Stimulated activated CD4-positive, alpha-beta T cell treated with anti-CD3 and anti-CD28 coated beads, TNF-alpha, amount 100 ng/mL, for 48 hours (primary cell): Measurements from ENCODE around the gene SLC35G6.
A peak's percentile ranks its signal among the peaks of the same experiment; 100 is the strongest.
"Not testable (repeated sequence)": the region's sequence is repeated elsewhere in the genome, so short reads cannot be mapped to it uniquely, and the experiment has no call there.

Source experiments
- DNase-seq, 3 donors: peaks; one replicate each; pipeline ENCODE4 v3.0.0-alpha.2; 2020; ENCODE audit warnings: low read depth in 3 of 3

SLC35G6 gene

DNA sequence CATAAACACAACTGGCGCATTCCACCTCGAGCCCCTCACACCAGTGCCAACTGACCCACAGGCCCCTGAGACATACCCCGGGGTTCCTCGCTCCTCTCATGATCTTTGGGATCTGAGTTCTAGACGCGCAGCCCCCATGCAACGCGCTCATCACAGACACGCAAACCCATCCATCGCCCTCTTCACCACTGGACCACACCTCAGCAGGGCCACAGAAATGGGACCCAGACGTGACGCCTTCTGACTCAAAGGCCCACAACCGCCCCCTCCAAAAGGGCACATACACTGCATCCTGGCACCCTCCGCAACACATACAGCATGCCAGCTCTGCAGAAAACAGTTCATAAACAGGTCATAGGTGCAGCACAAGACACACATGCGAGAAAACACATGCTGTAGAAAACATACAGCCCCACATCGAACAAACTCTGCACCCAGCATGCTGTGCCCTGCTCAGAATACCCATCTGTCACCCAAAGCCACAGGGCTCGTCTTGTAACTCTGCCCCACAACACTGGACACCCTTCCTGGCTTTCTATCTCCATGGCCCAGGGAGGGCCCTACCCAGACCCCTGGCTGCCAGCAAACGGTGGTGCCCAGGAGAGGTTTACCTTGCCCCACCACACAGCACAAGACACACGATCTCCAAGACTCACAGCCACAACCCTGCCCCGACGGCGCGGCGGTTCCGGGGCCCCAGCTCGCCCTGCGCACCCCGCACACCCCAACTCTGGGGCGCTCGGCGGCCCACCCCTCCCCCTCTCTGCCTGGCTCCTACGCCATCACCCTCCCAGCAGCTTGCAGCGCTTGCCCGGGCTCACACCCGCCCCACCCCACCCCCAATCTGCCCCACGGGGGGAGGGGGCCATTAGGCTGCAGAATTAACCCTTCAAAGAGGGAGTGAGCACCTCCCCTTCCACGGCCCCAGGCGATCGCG is 2.7 kb upstream of the SLC35G6 start:
- DNase-seq: peak in 1 of 3 donors; percentile 49

DNA sequence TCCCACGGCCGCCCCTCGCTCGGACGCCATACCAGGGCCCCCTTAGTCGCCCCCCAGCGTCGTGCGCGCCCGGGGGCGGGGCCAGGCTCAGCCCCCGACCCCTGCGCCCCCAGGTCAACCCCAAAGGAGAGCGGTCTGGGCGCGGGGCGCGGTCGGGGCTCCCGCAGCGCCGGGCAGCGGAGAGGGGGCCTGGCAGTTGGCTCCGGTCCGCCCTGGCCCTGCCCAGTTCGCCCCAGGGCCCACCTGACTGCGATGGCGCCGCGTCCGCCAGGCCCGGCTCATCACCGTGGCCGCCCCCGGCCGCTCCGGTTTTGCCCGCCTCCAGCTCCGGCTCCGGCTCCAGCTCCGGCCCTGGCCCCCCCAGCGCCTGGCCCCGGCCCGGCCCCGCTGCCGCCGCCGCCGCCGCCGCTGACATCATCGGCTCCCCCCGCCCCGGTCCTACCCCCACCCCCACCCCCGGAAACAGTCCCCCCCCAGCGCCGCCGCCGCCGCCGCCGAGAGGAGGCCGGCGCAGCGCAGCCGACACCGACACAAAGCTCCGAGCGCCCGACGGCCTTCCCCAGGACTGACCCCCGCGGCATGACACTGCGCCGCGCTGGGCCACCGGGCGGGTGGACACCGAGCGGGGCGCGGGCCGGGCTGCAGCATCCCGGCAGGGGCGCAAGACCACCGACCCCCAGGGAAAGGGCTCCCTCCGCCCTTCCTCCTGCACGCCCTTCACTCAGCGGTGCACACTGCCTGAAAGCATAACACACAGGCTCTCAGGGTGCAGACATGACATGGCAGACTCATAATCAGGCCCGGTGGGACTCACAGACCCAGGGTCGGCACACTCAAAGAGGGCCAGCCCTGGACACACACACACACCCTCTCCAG is 1.8 kb upstream of the SLC35G6 start, which contains the start of gene ZBTB4:
ZBTB4 (minus strand) TSS at position 419 of the 876 bp plus-strand sequence. CDS start 12,830 bp downstream, outside the sequence.
- peak in 1 of 3 donors; percentile 52 for DNase-seq

DNA sequence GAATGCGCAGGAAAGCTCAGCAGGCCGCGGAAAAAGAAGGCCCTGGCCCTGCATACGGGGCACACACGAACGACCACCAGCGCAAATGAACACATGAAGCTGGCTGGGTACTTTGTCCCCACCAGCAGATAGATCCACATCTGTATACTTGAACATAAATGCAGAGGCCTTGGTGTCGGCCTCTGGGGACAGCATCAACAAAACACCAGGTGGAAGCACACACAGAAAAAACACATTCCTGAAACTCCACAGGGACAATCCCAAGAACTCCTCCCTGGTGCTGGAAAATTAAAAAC is 1.2 kb upstream of the SLC35G6 start:
- no peak for DNase-seq

DNA sequence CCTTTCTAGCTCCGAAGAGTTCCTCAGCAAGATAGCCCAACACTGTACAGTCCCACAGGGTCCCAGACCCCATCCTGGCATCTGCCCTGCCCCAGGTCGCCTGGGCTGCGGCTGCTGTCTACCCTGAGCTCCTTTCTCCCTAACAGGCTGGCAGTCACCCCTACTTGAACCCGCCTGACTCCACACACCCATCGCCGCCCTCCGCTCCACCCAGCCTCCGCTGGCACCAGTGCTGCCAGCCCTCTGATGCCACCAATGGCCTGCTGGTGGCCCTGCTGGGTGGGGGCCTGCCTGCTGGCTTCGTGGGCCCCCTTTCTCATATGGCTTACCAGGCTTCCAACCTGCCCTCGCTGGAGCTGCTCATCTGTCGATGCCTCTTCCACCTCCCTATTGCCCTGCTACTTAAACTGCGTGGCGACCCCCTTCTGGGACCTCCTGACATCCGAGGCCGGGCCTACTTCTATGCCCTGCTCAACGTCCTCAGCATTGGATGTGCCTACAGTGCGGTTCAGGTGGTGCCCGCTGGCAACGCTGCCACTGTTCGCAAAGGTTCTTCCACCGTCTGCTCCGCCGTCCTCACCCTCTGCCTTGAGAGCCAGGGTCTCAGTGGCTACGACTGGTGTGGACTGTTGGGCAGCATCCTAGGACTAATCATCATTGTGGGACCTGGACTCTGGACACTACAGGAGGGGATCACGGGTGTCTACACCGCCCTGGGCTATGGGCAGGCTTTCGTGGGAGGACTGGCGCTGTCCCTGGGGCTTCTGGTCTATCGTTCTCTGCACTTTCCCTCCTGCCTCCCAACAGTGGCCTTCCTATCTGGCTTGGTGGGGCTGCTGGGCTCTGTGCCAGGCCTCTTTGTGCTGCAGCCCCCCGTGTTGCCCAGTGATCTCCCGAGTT is 846 bp downstream of the SLC35G6 start:
- not testable (repeated sequence) for DNase-seq

DNA sequence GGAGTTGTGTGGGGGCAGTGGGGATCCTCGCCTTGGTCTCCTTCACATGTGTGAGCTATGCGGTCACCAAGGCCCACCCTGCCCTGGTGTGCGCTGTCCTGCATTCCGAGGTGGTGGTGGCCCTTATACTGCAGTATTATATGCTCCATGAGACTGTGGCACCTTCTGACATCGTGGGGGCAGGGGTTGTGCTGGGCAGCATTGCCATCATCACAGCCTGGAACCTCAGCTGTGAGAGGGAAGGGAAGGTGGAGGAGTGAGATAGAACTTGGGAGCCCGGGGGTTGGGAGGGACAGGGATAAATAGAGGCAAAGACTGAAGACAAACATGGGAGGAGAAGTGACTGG is 1.5 kb downstream of the SLC35G6 start:
- not testable (repeated sequence) for DNase-seq

DNA sequence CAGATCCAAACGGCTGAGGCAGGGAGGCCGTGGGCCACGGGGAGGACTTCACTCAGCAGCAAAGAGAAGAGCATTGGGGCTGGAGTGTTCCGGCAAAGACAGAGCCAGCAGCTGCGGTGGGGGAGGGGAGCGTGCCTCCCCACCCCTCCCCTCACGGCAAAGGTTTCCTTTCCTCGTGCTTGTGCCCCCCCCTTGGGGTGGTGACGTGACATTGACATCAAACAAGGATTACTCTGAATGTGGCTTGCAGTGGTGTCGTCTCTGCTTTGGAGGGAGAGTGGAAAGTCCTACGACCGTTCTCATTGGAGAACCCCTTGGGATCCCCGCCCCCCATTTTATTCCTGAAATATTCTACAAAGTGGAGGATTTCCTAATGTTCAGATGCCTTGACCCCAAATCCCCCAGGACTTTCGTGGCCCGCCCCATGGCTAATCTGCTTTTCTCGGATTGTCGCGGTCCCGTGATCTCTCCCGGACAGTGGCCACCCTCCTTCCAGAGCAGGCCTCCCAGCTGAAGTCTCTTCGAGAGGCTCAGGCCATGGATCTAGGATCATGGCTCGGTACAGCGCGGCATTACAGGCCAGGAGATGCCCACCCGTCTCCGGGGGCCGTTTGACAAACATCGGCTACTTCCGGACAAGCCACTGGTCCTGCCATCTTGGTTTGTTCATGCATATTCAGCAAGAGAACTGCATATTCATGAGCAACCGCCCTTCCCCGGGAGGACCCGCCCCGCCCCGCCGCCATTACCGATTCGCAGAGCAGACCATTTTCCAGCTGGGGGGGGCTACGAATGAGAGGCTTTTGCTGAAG is 2.2 kb downstream of the SLC35G6 start:
- peak; percentile 86 to 95 (median 87) for DNase-seq

DNA sequence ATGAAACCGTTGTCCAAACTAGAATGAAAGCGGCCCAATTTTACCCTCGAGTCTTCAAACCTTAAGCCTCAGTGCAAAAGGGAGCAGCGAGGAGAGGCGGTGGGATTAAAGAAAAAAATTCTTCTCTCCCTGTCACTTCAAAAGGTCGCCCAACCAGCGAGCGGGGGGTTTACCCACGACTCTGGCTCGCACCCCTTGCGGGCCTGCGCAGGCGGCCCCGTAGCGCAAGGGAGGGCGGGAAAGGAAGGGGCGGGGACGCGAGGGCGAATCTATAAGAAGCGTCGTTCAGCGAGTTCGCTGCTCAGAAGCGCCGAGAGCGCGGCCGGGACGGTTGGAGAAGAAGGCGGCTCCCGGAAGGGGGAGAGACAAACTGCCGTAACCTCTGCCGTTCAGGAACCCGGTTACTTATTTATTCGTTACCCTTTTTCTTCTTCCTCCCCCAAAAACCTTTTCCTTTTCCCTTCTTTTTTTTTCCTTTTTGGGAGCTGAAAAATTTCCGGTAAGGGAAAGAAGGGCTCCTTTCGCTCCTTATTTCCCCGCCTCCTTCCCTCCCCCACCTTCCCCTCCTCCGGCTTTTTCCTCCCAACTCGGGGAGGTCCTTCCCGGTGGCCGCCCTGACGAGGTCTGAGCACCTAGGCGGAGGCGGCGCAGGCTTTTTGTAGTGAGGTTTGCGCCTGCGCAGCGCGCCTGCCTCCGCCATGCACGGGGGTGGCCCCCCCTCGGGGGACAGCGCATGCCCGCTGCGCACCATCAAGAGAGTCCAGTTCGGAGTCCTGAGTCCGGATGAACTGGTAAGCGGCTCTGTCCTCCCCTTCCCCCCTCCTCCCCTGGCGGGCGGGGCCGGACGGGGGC is 3.0 kb downstream of the SLC35G6 start, which contains the start of gene POLR2A:
POLR2A (plus strand) TSS at position 300 of the 852 bp plus-strand sequence.
- DNase-seq: peak; percentile 94 to 96 (median 95)

DNA sequence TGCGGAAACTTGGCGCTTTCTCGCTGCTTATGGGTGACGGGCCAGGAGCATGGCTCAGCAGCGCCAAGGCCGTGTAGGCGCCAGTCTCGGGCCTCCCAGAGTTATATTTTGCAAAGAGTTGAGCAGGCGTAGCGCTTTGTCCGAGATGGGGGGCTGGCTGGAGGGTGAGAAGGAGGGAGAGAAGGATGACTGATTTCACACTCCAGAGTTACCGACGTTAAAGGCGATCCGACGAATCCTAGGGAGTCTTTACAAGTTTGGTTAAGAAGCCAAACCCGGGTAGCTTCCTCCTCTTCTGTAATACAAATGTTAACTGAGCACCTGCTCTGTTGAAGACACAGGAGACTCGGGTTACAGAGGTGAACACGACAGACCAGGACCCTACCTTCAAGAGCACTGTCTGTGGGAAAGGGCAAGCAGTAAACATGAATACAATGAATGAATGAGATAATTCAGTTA is 3.7 kb downstream of the SLC35G6 start:
- no peak for DNase-seq

DNA sequence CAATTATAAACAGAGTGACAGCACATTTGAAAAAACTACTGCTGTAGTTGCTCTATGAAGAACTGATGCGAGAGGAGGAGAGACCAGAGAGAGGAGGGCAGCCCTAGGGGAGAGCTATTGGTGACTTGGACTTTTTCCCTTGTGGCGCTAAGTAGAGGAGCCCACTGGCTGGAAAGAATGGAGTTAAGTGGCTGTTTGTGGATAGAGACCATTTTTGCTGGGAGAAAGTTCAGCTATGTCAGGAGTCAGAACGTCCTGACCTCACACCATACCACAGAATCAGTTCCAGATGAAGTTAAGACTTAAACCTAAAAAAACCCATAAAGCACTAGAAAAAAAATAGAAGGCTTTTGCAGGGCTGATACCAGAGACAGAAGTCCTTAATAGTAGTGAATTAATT is 4.9 kb downstream of the SLC35G6 start:
- no peak for DNase-seq

DNA sequence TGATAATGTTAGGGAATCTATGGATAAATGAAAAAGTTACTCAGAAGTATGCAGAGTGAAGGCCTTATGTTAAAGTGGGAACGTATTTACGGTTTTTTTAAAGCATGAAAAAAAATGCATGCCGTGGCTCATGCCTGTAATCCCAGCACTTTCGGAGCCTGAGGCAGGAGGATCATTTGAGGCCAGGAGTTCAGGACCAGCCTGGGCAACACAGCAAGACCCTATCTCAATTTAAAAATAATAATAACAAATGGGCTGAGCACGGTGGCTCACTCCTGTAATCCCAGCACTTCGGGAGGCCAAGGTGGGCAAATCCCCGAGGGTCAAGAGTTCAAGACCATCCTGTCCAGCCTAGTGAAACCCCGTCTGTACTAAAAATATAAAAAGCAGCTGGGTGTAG is 8.9 kb downstream of the SLC35G6 start:
- no peak for DNase-seq

DNA sequence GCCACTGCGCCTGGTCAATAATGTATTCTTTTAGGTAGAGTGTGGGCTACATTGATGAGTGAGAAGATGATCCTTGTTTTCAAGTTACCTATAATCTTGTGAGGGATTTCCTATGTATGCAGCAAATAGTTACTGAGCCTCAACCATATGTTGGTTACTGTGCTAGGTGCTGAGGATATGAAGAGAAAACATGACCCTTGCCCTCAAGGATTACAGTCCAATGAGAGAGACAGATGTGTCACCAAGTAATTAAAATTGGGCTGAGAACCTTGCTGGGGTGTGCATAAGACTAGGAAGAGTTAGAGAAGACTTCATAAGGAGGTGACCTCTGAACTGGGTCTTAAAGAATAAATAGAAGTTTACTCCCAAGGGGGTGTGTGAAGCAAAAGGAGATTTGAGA is 10.3 kb downstream of the SLC35G6 start:
- no peak for DNase-seq

DNA sequence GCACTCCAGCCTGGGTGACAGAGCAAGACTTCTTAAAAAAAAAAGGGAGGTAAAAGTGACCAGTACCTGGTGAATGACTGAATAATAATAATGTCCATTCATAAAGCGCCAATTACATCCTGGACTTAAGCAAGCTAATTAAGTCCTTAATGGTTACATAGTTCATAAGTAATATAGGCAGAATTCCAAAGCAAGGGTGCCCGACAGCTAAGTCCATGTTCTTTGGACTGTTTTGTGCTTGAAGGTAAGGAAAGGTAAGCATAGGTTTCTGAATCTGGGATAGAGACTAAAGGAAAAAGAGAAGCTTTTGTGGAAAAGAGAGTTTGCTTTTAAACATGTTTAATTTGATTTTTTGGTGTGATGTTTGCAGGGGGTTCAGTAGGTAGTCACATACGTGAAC is 12.7 kb downstream of the SLC35G6 start:
- DNase-seq: no peak

DNA sequence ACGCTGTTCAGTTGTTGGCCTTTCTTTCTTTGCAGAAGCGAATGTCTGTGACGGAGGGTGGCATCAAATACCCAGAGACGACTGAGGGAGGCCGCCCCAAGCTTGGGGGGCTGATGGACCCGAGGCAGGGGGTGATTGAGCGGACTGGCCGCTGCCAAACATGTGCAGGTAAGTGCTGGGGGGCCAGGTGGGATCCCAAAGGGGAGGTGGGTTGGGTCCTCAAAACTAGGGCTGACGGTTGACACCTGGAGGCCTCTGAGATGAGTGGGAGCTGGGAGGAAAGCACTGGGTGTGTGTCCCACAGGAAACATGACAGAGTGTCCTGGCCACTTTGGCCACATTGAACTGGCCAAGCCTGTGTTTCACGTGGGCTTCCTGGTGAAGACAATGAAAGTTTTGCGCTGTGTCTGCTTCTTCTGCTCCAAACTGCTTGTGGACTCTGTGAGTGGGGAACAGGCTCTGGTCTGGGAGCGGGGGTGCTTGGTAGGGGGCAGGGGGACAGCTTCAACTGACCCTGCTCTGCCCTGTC is 14.7 kb downstream of the SLC35G6 start:
- DNase-seq: no peak

DNA sequence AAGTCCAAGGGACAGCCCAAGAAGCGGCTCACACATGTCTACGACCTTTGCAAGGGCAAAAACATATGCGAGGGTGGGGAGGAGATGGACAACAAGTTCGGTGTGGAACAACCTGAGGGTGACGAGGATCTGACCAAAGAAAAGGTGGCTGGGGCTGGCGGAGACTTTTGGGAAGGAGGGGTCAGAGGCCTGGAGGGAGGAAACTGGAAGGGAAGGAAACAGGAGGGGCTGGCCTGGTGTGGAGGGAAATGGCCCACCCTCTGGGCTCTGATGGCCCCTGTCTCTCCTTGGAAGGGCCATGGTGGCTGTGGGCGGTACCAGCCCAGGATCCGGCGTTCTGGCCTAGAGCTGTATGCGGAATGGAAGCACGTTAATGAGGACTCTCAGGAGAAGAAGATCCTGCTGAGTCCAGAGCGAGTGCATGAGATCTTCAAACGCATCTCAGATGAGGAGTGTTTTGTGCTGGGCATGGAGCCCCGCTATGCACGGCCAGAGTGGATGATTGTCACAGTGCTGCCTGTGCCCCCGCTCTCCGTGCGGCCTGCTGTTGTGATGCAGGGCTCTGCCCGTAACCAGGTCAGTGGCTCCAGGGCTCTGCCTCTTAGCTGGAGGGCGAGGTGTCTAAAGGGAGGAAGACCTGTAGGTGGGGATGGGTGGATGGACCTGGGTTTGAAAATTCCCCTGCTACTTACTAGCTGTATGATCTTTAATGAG is 15.4 kb downstream of the SLC35G6 start:
- DNase-seq: no peak

DNA sequence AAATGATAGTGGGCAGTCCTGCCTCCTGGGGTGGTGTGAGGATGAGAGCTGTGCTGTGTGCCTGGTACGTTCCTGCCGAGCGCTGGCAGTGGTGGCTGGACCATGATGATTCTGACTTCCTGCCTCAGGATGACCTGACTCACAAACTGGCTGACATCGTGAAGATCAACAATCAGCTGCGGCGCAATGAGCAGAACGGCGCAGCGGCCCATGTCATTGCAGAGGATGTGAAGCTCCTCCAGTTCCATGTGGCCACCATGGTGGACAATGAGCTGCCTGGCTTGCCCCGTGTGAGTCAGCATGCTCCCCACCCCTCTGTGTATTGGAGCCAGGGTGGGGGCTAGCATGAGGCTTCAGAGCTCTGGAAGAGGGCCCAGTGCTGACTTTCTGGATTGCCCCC is 16.0 kb downstream of the SLC35G6 start:
- DNase-seq: no peak

DNA sequence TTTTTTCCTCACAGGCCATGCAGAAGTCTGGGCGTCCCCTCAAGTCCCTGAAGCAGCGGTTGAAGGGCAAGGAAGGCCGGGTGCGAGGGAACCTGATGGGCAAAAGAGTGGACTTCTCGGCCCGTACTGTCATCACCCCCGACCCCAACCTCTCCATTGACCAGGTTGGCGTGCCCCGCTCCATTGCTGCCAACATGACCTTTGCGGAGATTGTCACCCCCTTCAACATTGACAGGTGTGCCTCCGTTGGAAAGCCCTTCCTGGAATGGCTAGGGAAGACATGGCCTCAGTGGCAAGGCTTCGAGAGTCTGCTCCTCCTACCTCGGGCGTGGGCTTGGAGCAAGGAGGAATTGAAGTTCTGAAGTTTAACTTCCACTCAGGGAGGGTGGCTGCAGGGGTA is 16.4 kb downstream of the SLC35G6 start:
- no peak for DNase-seq

DNA sequence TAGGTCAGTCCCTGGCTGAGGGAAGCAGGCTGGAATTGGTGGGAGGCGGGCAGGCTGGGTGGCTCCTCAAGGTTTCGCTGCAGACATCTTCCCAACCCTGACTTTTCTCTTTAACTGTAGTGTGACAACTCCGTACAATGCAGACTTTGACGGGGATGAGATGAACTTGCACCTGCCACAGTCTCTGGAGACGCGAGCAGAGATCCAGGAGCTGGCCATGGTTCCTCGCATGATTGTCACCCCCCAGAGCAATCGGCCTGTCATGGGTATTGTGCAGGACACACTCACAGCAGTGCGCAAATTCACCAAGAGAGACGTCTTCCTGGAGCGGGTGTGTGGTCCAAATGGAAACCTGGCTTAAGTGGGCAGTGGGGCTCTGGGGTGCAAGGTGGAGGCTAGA is 17.9 kb downstream of the SLC35G6 start:
- no peak for DNase-seq

DNA sequence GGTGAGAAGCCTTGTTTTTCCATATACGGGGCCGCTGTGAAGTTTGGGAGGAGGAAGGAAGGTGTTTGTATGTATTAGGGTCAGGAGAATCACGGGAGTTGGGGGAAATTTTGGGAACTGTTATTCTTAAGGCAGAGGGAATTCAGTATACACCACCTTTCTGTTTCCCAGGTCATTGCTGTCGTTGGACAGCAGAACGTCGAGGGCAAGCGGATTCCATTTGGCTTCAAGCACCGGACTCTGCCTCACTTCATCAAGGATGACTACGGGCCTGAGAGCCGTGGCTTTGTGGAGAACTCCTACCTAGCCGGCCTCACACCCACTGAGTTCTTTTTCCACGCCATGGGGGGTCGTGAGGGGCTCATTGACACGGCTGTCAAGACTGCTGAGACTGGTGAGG is 20.5 kb downstream of the SLC35G6 start:
- no peak for DNase-seq
